ENCODE data around the gene TMEM147. TPM values are rescaled to one million over a fixed set of nuclear protein-coding genes. Genes with fewer than 3 reads are reported as not detected.

TMEM147 gene
- total RNA-seq, 2 donors from 2014 or later = 93.3 to 106 TPM

GRCh38 chr19:35528218-35529038 lies 17.0 kb upstream of the TMEM147 start, which contains the start of gene SBSN:
Gene SBSN (minus strand): TSS chr19:35528311. CDS start chr19:35528281, 30 bp downstream.
- DNase-seq (ENCODE audit: low spot score) = no peak
- H3K4me1 ChIP-seq = peaks cover 0 to under 1% of the 10 kb centered on the region in 2 donors
- no peak within 1 kb of the TSS for H3K4me3 ChIP-seq
- H3K36me3 ChIP-seq = no peaks in the 10 kb centered on the region
- H3K27ac ChIP-seq = no peak within 1 kb of the TSS
- H3K9me3 ChIP-seq = no peaks in the 10 kb centered on the region
- H3K27me3 ChIP-seq = peaks cover 0 to 3% of the 10 kb centered on the region in 2 donors
- TF ChIP-seq, protein P1, sequence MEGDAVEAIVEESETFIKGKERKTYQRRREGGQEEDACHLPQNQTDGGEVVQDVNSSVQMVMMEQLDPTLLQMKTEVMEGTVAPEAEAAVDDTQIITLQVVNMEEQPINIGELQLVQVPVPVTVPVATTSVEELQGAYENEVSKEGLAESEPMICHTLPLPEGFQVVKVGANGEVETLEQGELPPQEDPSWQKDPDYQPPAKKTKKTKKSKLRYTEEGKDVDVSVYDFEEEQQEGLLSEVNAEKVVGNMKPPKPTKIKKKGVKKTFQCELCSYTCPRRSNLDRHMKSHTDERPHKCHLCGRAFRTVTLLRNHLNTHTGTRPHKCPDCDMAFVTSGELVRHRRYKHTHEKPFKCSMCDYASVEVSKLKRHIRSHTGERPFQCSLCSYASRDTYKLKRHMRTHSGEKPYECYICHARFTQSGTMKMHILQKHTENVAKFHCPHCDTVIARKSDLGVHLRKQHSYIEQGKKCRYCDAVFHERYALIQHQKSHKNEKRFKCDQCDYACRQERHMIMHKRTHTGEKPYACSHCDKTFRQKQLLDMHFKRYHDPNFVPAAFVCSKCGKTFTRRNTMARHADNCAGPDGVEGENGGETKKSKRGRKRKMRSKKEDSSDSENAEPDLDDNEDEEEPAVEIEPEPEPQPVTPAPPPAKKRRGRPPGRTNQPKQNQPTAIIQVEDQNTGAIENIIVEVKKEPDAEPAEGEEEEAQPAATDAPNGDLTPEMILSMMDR (IDR thresholded peaks at IDR 0.05) = no peak

DNA sequence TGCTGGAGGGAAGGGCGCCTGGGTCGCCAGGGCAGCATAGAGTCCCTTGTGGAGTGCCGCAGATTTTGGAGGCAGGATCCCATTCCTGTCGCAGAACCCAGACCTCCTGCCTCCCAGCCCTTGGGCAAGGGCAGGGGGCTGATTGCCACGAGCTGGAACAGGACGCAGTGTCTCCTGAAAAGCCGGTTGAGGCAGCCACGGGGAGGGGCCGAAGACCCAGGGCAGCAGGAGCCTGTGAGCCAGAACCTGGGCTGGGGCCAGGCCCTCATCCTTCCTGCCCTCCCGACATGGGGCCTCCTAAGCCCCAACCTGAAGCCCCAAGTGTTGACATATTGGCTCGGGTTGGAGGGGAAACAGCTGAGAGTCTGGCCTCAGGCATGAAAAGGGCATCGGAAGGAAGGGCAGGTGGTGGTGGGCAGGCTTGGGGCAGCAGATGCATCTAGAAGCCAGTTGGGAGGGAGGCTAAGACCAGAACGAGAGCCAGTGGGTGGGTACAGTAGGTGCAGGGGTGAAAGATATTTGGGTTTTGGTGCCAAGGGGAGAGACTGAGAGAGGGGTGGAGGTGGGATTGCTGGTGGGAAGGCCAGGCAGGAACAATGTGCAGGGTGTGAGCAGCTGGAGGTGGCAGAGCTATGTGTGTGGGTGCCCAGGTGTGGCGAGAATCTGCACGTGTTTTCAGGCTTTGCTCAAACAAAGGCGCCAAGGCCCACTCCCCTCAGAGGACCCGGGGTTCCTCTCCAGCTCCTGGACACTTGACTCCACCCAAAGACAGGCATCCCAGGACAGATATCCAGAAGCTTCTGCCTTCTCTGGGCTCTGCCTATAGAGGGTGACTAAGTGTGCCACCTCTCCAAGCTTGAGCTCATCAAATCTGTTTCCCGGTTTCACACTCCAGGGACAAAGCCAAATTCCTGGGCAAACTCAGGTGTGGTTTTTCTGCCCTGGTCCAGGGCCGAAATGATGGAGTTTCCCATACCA lies 15.9 kb upstream of the TMEM147 start:
- Histone ChIP-seq H3K27me3 (peaks cover 0 to 3% of the 10 kb centered on the region in 2 donors), H3K4me3 (no peak overlapping the region), H3K27ac (no peak overlapping the region), H3K36me3 (no peaks in the 10 kb centered on the region), H3K9me3 (no peaks in the 10 kb centered on the region), H3K4me1 (peaks cover 0 to 8% of the 10 kb centered on the region in 2 donors)
- TF ChIP-seq, protein P1 (IDR thresholded peaks at IDR 0.05) = no peak
- DNase-seq (ENCODE audit: low spot score) = no peak

DNA sequence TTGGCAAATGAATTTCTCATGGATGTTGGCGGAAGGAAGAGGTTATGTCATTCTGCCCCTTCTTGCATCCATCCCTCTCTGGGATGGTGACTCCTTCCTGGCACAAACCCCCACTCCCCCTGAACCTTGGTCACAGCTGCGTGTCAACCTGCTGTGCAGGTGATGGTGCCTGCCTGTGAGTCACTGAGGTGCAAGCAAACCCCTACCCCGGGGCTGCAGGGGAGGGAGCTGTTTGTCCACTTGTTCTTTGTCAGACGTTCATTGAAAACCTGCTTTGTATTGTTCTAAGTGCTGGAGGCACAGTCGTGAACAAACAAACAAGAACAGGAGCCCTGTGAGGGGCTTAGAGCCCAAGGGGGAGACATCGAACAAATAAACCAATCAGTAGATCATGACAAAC lies 14.1 kb upstream of the TMEM147 start:
- H3K36me3 ChIP-seq = no peaks in the 10 kb centered on the region
- H3K4me3 ChIP-seq = no peak overlapping the region
- peaks cover 0 to 3% of the 10 kb centered on the region in 2 donors for H3K27me3 ChIP-seq
- TF ChIP-seq, protein P1 (IDR thresholded peaks at IDR 0.05) = no peak
- H3K27ac ChIP-seq = no peak overlapping the region
- H3K9me3 ChIP-seq = no peaks in the 10 kb centered on the region
- no peak for DNase-seq (ENCODE audit: low spot score)
- peaks cover 0 to 8% of the 10 kb centered on the region in 2 donors for H3K4me1 ChIP-seq

- DNase-seq (ENCODE audit: low spot score) = no peak
- H3K4me3 ChIP-seq = no peak within 1 kb of the TSS
- no peaks in the 10 kb centered on the region for H3K36me3 ChIP-seq
- H3K9me3 ChIP-seq = no peaks in the 10 kb centered on the region
- peaks cover 0 to 8% of the 10 kb centered on the region in 2 donors for H3K4me1 ChIP-seq
- no peak within 1 kb of the TSS for H3K27ac ChIP-seq
- H3K27me3 ChIP-seq = peaks cover 0 to 3% of the 10 kb centered on the region in 2 donors
- TF ChIP-seq, protein P1 (IDR thresholded peaks at IDR 0.05) = no peak
These were observed 12.1 kb upstream of the TMEM147 start, which contains the start of gene GAPDHS for GRCh38 chr19:35533201-35533821. Gene GAPDHS (plus strand): TSS chr19:35533456. CDS start chr19:35533528, 72 bp downstream.

GRCh38 chr19:35533822-35534392 lies 11.5 kb upstream of the TMEM147 start:
- no peak overlapping the region for H3K4me3 ChIP-seq
- DNase-seq (ENCODE audit: low spot score) = no peak
- H3K27me3 ChIP-seq = peaks cover 0 to 3% of the 10 kb centered on the region in 2 donors

More at GRCh38 chr19:35533822-35534392, 11.5 kb upstream of the TMEM147 start:
- peaks cover 0 to 8% of the 10 kb centered on the region in 2 donors for H3K4me1 ChIP-seq
- no peaks in the 10 kb centered on the region for H3K9me3 ChIP-seq
- no peaks in the 10 kb centered on the region for H3K36me3 ChIP-seq
- TF ChIP-seq, protein P1 (IDR thresholded peaks at IDR 0.05) = no peak
- H3K27ac ChIP-seq = no peak overlapping the region

All from right atrium auricular region (tissue), 2 donors.